Melanocyte of skin (primary cell): Measurements from ENCODE around the gene INPPL1. TPM values are rescaled to one million over a fixed set of nuclear protein-coding genes. Genes with fewer than 3 reads are reported as not detected.

Experiments used
- total RNA-seq, 2 donors: library from RNA; depleted of rRNA; stranded (reverse); fragments of >200 nt; gene quantifications; 2 replicates each; pipeline ENCODE4 v1.2.3, GENCODE V29; 2012

The INPPL1 gene
- total RNA-seq, result 10 to 100 TPM; 74.3 TPM

GRCh38 chr11:72224564-72225410 lies at the start of gene INPPL1:
Gene INPPL1 (plus strand): TSS chr11:72224767. CDS start chr11:72224985, 218 bp downstream.

GRCh38 chr11:72191961-72192381 lies 32.6 kb upstream of the INPPL1 start, which contains the start of gene FOLR1:
Gene FOLR1 (plus strand): TSS chr11:72192140. CDS start chr11:72192174, 34 bp downstream.

GRCh38 chr11:72216638-72217037 lies 7.9 kb upstream of the INPPL1 start, which contains the start of gene FOLR2:
Gene FOLR2 (plus strand): TSS chr11:72216794. CDS start chr11:72218585, 1,791 bp downstream.

GRCh38 chr11:72244060-72244360 lies 19.4 kb downstream of the INPPL1 start, which contains the start of gene PHOX2A:
Gene PHOX2A (minus strand): TSS chr11:72244176. CDS start chr11:72244004, 172 bp downstream.

Other genes with a start within 250 kb of the INPPL1 start
- 1 to 10 TPM; 1.4 to 2.0 TPM for gene IL18BP, start 225.9 kb upstream of the INPPL1 start, total RNA-seq
- 100 to 1,000 TPM; 100 to 103 TPM for gene NUMA1, start 144.2 kb upstream of the INPPL1 start, total RNA-seq
- 1 to 10 TPM; 3.4 to 4.7 TPM for gene LRRC51, start 143.9 kb upstream of the INPPL1 start, total RNA-seq
- 100 to 1,000 TPM; 131 to 157 TPM for gene LAMTOR1, start 121.5 kb upstream of the INPPL1 start, total RNA-seq
- gene TOMT, start 118.8 kb upstream of the INPPL1 start, total RNA-seq, result under 1 TPM in 1 of 2 donors, not detected in 1; under 0.01 TPM
- gene ANAPC15, start 112.1 kb upstream of the INPPL1 start, total RNA-seq, result 10 to 100 TPM; 20.0 to 38.3 TPM
- not detected for gene FOLR3, start 89.0 kb upstream of the INPPL1 start, total RNA-seq
- not detected for gene FOLR1, start 32.6 kb upstream of the INPPL1 start, total RNA-seq
- gene FOLR2, start 8.0 kb upstream of the INPPL1 start, total RNA-seq, result not detected
- gene PHOX2A, start 19.4 kb downstream of the INPPL1 start, total RNA-seq, result not detected
- gene CLPB, start 209.8 kb downstream of the INPPL1 start, total RNA-seq, result 10 to 100 TPM; 45.8 to 65.9 TPM